ENCODE results near the gene RS1. TPM values are rescaled to one million over a fixed set of nuclear protein-coding genes. Genes with fewer than 3 reads are reported as not detected.

The RS1 gene
- not detected for total RNA-seq
- long read RNA-seq = 0 reads

GRCh38 chrX:18672008-18672407 lies at the start of gene RS1:
Gene RS1 (minus strand): TSS chrX:18672108. CDS start chrX:18672068, 40 bp downstream.
- intact Hi-C loops (cut with DNase I, micrococcal nuclease) = no loop called here
- ATAC-seq = no peak
- DNase-seq = no peak

GRCh38 chrX:18719852-18720251 lies 47.9 kb upstream of the RS1 start:
- ATAC-seq (no peak), DNase-seq (no peak)
- intact Hi-C loops (cut with DNase I, micrococcal nuclease) = no loop called here

GRCh38 chrX:18714910-18715309 lies 43.0 kb upstream of the RS1 start:
- ATAC-seq (no peak), DNase-seq (no peak)
- intact Hi-C loops (cut with DNase I, micrococcal nuclease) = no loop called here

DNA sequence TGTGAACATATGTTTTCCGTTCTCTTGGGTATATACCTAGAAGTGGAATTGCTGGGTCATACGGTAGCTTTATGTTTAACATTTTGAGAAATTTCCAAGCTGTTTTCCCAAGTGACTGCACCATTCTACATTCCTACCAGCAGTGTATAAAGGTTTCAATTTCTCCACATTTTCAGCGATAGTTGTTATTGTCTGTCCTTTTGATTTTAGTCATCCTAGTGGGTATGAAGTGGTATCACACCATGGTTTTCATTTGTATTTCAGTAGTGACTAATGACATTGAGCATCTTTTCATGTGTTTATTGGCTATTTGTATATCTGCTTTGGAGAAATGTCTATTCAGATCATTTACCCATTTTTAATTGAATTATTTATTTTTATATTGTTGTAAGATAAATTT lies 37.9 kb upstream of the RS1 start:
- no peak for DNase-seq
- intact Hi-C loops (cut with DNase I, micrococcal nuclease) = no loop called here
- ATAC-seq = no peak

GRCh38 chrX:18707426-18708049 lies 35.6 kb upstream of the RS1 start, which contains the start of gene PPEF1:
Gene PPEF1 (plus strand): TSS chrX:18707645. CDS start chrX:18707781, 136 bp downstream.
- DNase-seq = no peak
- intact Hi-C loops (cut with DNase I, micrococcal nuclease) = no loop called here

GRCh38 chrX:18702362-18703195 lies 30.7 kb upstream of the RS1 start:
- intact Hi-C loops (cut with DNase I, micrococcal nuclease) = no loop called here
- no peak for ATAC-seq
- DNase-seq = no peak

More at GRCh38 chrX:18707426-18708049, 35.6 kb upstream of the RS1 start, which contains the start of gene PPEF1:
- ATAC-seq = no peak

DNA sequence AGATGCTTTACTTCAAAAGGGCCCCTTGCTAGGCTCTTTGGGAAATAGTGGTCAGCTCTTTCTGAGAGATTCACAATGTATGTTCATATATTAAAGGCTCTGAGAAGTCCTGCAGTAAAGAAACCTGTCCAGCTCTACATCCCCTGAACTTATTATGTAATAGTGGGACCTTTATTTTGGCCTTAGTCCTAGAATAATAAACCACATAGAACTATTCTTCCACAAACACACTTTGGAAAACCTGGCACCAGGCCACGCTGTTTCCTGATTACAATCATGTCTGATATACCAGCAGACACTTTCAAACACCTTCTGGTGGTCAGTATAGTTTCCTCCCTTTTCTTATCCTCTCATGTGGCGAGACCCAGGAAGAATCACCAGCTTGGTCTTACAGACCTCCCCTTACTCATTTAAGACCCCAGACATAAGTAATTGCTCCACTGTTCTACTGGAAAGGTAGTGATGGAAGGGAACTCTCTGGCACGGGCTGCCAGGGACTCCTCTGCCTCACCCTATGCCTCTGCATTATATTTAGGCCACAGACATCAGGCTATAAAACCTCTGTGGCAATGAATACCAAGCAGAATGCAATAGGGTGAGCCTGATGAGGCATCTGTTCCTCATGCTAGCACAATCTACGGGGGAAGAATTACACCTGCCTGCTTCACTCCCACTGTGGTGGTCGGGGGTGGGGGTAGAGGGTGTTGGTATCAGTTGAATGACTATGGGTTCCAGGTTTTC lies 29.9 kb upstream of the RS1 start:
- intact Hi-C loops (cut with DNase I, micrococcal nuclease) = no loop called here
- no peak for ATAC-seq

GRCh38 chrX:18698737-18699650 lies 27.1 kb upstream of the RS1 start:
- no peak for ATAC-seq

More for the DNA sequence above, 29.9 kb upstream of the RS1 start:
- DNase-seq = peak in 1 of 2 donors; percentile 40

GRCh38 chrX:18696653-18697052 lies 24.7 kb upstream of the RS1 start:
- DNase-seq (no peak), ATAC-seq (no peak)
- intact Hi-C loops (cut with DNase I, micrococcal nuclease) = no loop called here

More at GRCh38 chrX:18698737-18699650, 27.1 kb upstream of the RS1 start:
- DNase-seq = no peak
- intact Hi-C loops (cut with DNase I, micrococcal nuclease) = no loop called here

DNA sequence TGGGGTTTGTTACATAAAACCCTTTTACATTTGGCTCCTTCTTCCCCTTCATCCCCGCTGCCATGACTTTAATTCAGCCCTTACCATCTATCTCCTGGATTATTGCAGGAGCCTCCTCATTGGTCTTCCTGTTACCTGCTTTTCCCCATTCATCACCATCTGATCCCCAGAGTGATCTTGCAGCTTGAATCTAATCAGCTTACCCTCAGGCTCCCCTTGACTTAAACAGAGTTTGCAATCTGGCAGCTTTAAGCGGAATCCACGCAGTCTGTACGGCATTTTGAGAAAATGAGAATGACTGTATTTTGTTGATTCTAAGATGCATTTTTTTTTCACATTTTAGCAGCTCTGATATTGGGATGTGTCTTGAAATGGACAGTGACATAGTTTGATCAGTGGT lies 20.6 kb upstream of the RS1 start:
- intact Hi-C loops (cut with DNase I, micrococcal nuclease) = no loop called here

GRCh38 chrX:18691431-18691830 lies 19.5 kb upstream of the RS1 start:
- intact Hi-C loops (cut with DNase I, micrococcal nuclease) = no loop called here
- no peak for DNase-seq

More for the DNA sequence above, 20.6 kb upstream of the RS1 start:
- DNase-seq (no peak), ATAC-seq (no peak)

DNA sequence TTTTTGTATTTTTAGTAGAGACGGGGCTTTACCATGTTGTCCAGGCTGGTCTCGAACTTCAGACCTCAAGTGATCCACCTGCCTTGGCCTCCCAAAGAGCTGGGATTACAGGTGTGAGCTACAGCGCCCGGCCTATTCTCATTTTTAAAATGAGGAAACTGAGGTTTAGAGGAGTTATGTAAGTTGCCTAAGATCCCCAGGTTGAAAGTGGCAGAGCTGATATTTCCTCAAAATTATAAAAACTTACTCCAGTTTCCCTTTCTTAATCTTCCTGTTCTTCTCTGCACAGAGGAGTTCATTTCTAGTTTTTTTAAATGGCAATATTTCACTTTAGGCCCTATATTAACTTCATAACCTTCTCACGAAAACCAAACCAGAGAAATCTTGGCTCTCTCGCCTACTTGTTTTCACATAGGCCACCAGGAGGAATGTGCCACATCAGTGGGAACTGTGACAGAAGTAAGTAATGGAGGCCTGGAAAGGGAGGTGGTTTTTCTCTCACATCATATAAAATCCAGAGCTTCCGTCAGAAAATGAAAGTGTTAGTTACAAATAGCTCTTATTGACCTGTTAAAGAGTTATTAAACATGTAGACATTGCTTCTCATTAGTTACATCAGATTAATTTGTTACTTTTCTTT lies 16.1 kb upstream of the RS1 start:
- ATAC-seq (no peak), DNase-seq (no peak)
- intact Hi-C loops (cut with DNase I, micrococcal nuclease) = no loop called here

More at GRCh38 chrX:18691431-18691830, 19.5 kb upstream of the RS1 start:
- no peak for ATAC-seq

- DNase-seq (no peak), ATAC-seq (no peak)
- intact Hi-C loops (cut with DNase I, micrococcal nuclease) = no loop called here
These were observed 11.1 kb upstream of the RS1 start for GRCh38 chrX:18682979-18683387.

GRCh38 chrX:18681996-18682395 lies 10.1 kb upstream of the RS1 start:
- intact Hi-C loops (cut with DNase I, micrococcal nuclease) = no loop called here
- ATAC-seq = no peak
- no peak for DNase-seq

GRCh38 chrX:18677161-18677869 lies 5.4 kb upstream of the RS1 start:
- DNase-seq (peak in 1 of 2 donors; percentile 25), ATAC-seq (peak; percentile 10)
- intact Hi-C loops (cut with DNase I, micrococcal nuclease) = no loop called here

- ATAC-seq (no peak), DNase-seq (no peak)
- intact Hi-C loops (cut with DNase I, micrococcal nuclease) = no loop called here
These were observed 4.6 kb upstream of the RS1 start for GRCh38 chrX:18676470-18676869.

DNA sequence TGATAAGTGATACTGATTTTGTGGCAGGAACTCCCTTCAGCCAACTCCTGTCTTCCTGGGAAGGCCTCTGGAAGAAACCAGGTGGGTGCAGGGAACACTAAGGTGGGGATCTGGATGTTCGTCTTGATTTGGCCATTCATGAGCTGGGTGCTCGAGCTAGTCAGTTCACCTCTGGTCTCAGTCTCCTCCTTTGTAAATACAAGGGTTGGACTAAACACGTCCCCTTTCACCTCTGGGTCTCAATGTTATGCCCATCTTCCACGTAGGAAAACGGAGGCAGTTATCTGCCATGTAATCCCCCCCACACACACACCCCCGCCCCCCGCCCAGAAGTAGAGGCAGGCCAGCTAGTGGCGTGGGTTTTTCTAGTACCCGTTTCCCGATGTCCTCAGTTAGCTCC lies 4.1 kb upstream of the RS1 start:
- intact Hi-C loops (cut with DNase I, micrococcal nuclease) = no loop called here
- ATAC-seq = no peak
- no peak for DNase-seq

Measured in left colon (tissue), 2 donors.